Fibroblast of lung (primary cell): Measurements from ENCODE around the gene MAP7. TPM values are rescaled to one million over a fixed set of nuclear protein-coding genes. Genes with fewer than 3 reads are reported as not detected.

ENCODE experiments used
- DNase-seq, 2 donors: peaks; one replicate each; pipeline versions ENCODE4 v3.0.0 to v3.0.0-alpha.2; 2010; ENCODE audit warnings: low read depth in 2 of 2
- H2AFZ ChIP-seq: 2 replicates; pipeline ENCODE4 v1.5.1; 2012; ENCODE audit warnings: low read length, control low read depth, inconsistent platforms
- H3K27ac ChIP-seq: 2 replicates; pipeline ENCODE4 v1.5.1; 2011; ENCODE audit warnings: low read length, control low read depth; ENCODE audit not compliant: insufficient read depth
- H3K27me3 ChIP-seq: 2 replicates; pipeline ENCODE4 v1.5.1; 2011; ENCODE audit warnings: mild to moderate bottlenecking, low read length; ENCODE audit not compliant: control insufficient read depth, insufficient read depth
- H3K36me3 ChIP-seq: 2 replicates; pipeline ENCODE4 v1.5.1; 2011; ENCODE audit warnings: low read length; ENCODE audit not compliant: control insufficient read depth, insufficient read depth
- H3K4me1 ChIP-seq: 2 replicates; pipeline ENCODE4 v1.5.1; 2011; ENCODE audit warnings: low read length; ENCODE audit not compliant: control insufficient read depth, insufficient read depth; ENCODE audit errors: extremely low read depth
- H3K4me2 ChIP-seq: 2 replicates; pipeline ENCODE4 v1.5.1; 2011; ENCODE audit warnings: low read length, control low read depth; ENCODE audit not compliant: insufficient read depth; ENCODE audit errors: extremely low read depth
- H3K4me3 ChIP-seq, 4 experiments: fragments of 200-600 bp in 1 of 4; sonication (generic) in 1 of 4; replicated peaks in 1 of 4; 2 replicates each; pipeline ENCODE4 v1.5.1; 2011 to 2016; ENCODE audit warnings: low read length in 4 of 4, low read depth in 3 of 4, mild to moderate bottlenecking in 3 of 4, control low read depth in 2 of 4, inconsistent platforms in 1 of 4, mixed read lengths in 1 of 4; ENCODE audit not compliant: insufficient read depth in 1 of 4; ENCODE audit errors: control extremely low read depth in 1 of 4
- H3K79me2 ChIP-seq: 2 replicates; pipeline ENCODE4 v1.5.1; 2012; ENCODE audit warnings: mild to moderate bottlenecking, low read length, inconsistent platforms; ENCODE audit not compliant: control insufficient read depth, insufficient read depth
- H3K9ac ChIP-seq: 2 replicates; pipeline ENCODE4 v1.5.1; 2011; ENCODE audit warnings: mild to moderate bottlenecking, low read length, control low read depth; ENCODE audit not compliant: insufficient read depth
- H3K9me3 ChIP-seq: 2 replicates; pipeline ENCODE4 v1.5.1; 2012; ENCODE audit warnings: low read depth, low read length; ENCODE audit not compliant: control insufficient read depth, insufficient read depth
- H4K20me1 ChIP-seq: 2 replicates; pipeline ENCODE4 v1.5.1; 2011; ENCODE audit warnings: low read length; ENCODE audit not compliant: control insufficient read depth, insufficient read depth; ENCODE audit errors: extremely low read depth
- CTCF ChIP-seq, 2 donors: IDR thresholded peaks in 1 of 2; conservative IDR thresholded peaks in 1 of 2; 1 replicate in 1 of 2; 2 replicates in 1 of 2; pipeline ENCODE4 v1.5.1; 2011 to 2012; ENCODE audit warnings: low read length in 2 of 2, control low read depth in 1 of 2, inconsistent platforms in 1 of 2, low read depth in 1 of 2, mild to moderate bottlenecking in 1 of 2
- EZH2 ChIP-seq: IDR thresholded peaks from 2 replicates; pipeline ENCODE4 v1.5.1; 2012; ENCODE audit warnings: low read length, control low read depth, mild to moderate bottlenecking; ENCODE audit errors: missing control alignments
- polyA plus RNA-seq, 2 donors: library from polyadenylated mRNA; depleted of rRNA in 1 of 2; stranded (reverse) in 1 of 2; unstranded in 1 of 2; fragments of >200 nt; gene quantifications; 2 replicates each; pipeline ENCODE4 v1.2.1, GENCODE V29; 2011 to 2012; ENCODE audit warnings: missing spikeins in 1 of 2
- total RNA-seq: library from RNA; depleted of rRNA; stranded (reverse); fragments of >200 nt; gene quantifications from 2 replicates; pipeline ENCODE4 v1.2.1, GENCODE V29; 2014

MAP7 gene
- total and polyA plus RNA-seq, 2 donors (not counting 1 experiment from before 2014, with no cell fraction given), result 0.40 to 1.5 TPM

- Histone ChIP-seq H3K79me2 (no peaks in the 10 kb centered on the region), H3K4me1 (no peaks in the 10 kb centered on the region), H4K20me1 (no peaks in the 10 kb centered on the region), H3K27ac (no peak overlapping the region), H3K9ac (no peak overlapping the region), H3K4me3 (no peak overlapping the region), H3K27me3 (no peaks in the 10 kb centered on the region), H3K36me3 (no peaks in the 10 kb centered on the region), H3K4me2 (no peak overlapping the region), H3K9me3 (no peaks in the 10 kb centered on the region), H2AFZ (no peak overlapping the region)
- TF ChIP-seq EZH2, result no peak
- no peak for TF ChIP-seq CTCF (conservative IDR thresholded peaks at IDR 0.05 in 1 of 2, IDR thresholded peaks at IDR 0.05 in 1 of 2; ENCODE audit: low read depth in 1 of 2, low read length in 2 of 2)
- DNase-seq, result no peak
Measured at GRCh38 chr6:136424901-136425300, 125.3 kb downstream of the MAP7 start.

GRCh38 chr6:136424450-136424849 lies 125.8 kb downstream of the MAP7 start:
- Histone ChIP-seq H3K4me3 (no peak overlapping the region), H2AFZ (no peak overlapping the region), H3K27me3 (no peaks in the 10 kb centered on the region), H3K36me3 (no peaks in the 10 kb centered on the region), H3K9ac (no peak overlapping the region), H3K27ac (no peak overlapping the region), H3K79me2 (no peaks in the 10 kb centered on the region), H4K20me1 (no peaks in the 10 kb centered on the region), H3K4me1 (no peaks in the 10 kb centered on the region), H3K4me2 (no peak overlapping the region), H3K9me3 (no peaks in the 10 kb centered on the region)
- TF ChIP-seq EZH2, result no peak
- no peak for TF ChIP-seq CTCF (conservative IDR thresholded peaks at IDR 0.05 in 1 of 2, IDR thresholded peaks at IDR 0.05 in 1 of 2; ENCODE audit: low read depth in 1 of 2, low read length in 2 of 2)
- no peak for DNase-seq

- no peak for DNase-seq
- Histone ChIP-seq H3K4me3 (no peak overlapping the region), H3K36me3 (no peaks in the 10 kb centered on the region), H3K79me2 (no peaks in the 10 kb centered on the region), H3K4me2 (no peak overlapping the region), H3K27me3 (no peaks in the 10 kb centered on the region), H3K27ac (no peak overlapping the region), H3K4me1 (no peaks in the 10 kb centered on the region), H3K9ac (no peak overlapping the region), H3K9me3 (no peaks in the 10 kb centered on the region), H2AFZ (no peak overlapping the region), H4K20me1 (no peaks in the 10 kb centered on the region)
- no peak for TF ChIP-seq EZH2
- no peak for TF ChIP-seq CTCF (conservative IDR thresholded peaks at IDR 0.05 in 1 of 2, IDR thresholded peaks at IDR 0.05 in 1 of 2; ENCODE audit: low read depth in 1 of 2, low read length in 2 of 2)
Measured at GRCh38 chr6:136421537-136422158, 128.6 kb downstream of the MAP7 start.
